ENCODE results near the gene G2E3.
"Not testable (repeated sequence)": the region's sequence is repeated elsewhere in the genome, so short reads cannot be mapped to it uniquely, and the experiment has no call there.

G2E3 gene, protein sequence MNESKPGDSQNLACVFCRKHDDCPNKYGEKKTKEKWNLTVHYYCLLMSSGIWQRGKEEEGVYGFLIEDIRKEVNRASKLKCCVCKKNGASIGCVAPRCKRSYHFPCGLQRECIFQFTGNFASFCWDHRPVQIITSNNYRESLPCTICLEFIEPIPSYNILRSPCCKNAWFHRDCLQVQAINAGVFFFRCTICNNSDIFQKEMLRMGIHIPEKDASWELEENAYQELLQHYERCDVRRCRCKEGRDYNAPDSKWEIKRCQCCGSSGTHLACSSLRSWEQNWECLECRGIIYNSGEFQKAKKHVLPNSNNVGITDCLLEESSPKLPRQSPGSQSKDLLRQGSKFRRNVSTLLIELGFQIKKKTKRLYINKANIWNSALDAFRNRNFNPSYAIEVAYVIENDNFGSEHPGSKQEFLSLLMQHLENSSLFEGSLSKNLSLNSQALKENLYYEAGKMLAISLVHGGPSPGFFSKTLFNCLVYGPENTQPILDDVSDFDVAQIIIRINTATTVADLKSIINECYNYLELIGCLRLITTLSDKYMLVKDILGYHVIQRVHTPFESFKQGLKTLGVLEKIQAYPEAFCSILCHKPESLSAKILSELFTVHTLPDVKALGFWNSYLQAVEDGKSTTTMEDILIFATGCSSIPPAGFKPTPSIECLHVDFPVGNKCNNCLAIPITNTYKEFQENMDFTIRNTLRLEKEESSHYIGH

DNA sequence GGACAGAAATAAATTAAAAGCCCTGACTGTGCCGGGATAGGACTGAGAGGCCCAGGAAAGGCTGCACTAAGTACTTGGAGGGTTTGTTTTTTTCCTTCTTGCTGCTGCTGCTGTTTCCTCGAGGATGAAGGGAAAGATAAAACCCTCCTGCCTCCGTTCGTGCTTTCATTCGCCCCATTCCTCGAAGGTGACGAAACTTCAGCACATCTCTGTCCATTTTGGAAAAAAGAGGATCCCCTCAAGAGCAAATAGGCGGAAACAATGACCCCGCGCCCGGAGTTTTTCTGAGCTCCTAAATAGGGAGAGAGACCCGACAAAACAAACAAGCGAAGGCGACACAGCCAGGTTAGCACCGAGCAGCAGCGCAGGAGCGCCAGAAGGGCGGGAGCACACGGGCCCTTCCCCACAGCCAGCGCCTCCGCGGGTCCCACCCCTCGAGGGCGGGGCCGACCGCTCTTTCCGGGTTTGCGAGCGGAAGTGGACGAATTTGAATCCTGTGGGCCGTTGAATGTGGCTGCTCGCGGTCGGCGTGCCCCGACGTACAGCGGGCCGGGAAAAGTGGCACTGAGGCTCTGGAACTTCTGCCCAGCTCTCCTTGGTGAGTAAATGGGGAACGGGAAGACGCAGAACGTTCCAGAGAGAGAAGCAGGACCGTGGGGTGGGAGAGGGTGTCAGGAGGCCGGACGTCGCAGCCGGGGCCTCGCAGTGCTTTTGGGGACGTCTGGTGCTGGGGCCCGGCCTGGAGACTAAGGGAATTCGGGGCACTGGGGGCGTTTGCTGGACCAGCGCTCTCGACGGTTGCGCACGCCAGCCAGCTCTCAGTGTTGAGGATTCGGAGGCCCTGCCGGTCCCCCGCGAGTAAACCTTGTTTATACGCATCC lies at the start of gene G2E3:
Gene G2E3 (plus strand): TSS at position 484 of the 881 bp plus-strand sequence. CDS start 21,922 bp downstream, outside the sequence.
- peak; percentile 77 to 82 for DNase-seq (ENCODE audit: low read depth in 2 of 2)

GRCh38 chr14:30517737-30518136 lies 41.2 kb upstream of the G2E3 start:
- DNase-seq (ENCODE audit: low read depth in 2 of 2): no peak

- no peak for DNase-seq (ENCODE audit: low read depth in 2 of 2)
Observed at GRCh38 chr14:30518867-30519560, 39.9 kb upstream of the G2E3 start.

DNA sequence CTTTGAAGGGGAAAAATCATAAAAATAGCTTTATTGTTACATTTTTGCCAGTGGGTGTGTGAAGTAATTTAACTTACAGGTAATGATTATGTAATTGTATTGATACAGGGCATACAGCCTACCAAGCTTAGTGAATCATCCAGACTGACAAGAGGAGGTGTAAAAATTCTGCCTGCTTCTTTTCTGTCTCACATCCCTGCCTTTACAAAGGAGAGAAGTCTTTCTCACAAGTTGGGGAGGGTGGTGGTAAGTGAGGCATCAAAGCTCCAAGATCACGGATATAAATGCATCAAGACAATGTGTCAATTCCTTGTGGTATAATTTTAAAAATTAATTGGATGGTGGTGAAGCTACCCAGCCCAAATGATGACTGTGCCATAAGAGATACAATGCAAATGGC lies 39.0 kb upstream of the G2E3 start:
- DNase-seq (ENCODE audit: low read depth in 2 of 2): no peak

- no peak for DNase-seq (ENCODE audit: low read depth in 2 of 2)
Observed at GRCh38 chr14:30520536-30520935, 38.4 kb upstream of the G2E3 start.

GRCh38 chr14:30521899-30522736 lies 36.8 kb upstream of the G2E3 start:
- no peak for DNase-seq (ENCODE audit: low read depth in 2 of 2)

DNA sequence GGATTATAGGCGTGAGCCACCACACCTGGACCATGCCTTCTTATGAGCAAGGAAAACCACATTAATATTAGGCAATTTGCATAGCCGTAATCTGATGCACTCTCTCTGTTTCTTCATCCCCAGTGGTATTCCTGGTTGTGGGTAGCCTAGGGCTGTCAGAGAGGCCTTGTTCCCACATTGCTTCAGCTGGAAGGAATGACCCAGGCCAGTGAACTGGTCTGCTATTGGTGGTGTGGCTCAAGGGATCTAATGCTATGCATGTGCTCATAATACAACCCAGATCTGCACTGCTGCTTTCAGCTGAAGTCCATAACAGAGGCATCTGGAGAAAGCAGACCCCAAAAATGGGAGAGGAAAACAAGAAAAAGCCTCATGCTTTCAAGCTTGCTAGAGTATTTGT lies 33.1 kb upstream of the G2E3 start:
- no peak for DNase-seq (ENCODE audit: low read depth in 2 of 2)

DNA sequence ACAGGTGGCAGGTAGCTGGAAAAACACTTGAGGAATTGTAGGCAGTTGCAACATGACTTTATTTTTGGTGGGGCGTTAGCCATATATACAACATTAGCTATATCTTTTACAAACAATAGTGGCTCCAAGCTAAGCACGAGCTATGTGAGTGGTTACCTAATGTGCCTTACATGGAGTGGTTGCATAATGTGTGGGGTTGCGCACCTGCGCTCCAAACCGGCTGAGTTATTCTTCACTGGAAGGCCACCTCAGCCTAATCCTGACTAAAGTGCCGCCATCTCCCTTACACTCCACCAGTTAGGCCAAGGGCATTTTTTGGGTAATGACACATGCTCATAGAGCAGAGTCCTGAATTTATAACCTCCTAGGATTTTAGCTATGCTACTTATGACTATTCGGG lies 31.8 kb upstream of the G2E3 start:
- DNase-seq (ENCODE audit: low read depth in 2 of 2): no peak

DNA sequence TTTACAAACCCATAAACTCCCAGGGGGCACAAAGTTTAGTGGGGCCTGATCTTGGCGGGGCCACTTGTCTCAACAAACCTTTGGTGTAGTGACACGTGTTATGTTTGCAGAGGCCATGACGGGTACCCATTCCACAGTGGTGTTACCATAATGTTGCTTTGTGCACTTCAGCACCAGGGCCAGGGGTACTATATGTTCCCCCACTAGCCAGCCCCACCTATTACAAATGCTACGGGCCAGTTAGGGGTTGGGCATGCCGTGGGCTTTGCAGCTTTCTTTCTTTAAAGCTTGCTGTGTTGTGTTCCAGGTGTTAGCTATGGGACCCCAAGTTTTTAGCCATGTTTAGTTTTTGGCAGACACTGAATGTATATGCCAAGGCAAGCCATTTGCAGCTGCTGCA lies 30.8 kb upstream of the G2E3 start:
- DNase-seq (ENCODE audit: low read depth in 2 of 2): no peak

- no peak for DNase-seq (ENCODE audit: low read depth in 2 of 2)
Observed at GRCh38 chr14:30528778-30529642, 29.9 kb upstream of the G2E3 start.

GRCh38 chr14:30532264-30532663 lies 26.7 kb upstream of the G2E3 start:
- no peak for DNase-seq (ENCODE audit: low read depth in 2 of 2)

DNA sequence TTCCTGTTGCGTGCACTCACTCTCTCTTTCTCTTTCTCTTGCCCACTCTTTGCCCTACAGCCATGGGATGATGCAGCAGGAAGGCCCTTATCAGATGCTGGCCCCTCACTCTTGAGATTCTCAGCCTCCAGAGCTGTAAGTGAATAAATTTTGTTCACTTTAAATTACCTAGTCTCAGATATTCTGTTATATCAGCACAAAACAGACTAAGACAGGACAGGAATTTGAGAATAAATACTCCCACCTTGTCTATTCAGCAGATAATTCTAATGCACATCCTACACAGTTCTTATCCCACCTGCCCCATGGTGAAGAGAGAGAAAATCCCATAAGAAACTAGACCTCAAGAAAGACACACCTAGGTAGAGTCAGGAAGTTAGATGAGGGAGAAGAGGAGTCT lies 25.8 kb upstream of the G2E3 start:
- no peak for DNase-seq (ENCODE audit: low read depth in 2 of 2)

- DNase-seq (ENCODE audit: low read depth in 2 of 2): no peak
Observed at GRCh38 chr14:30541318-30541717, 17.6 kb upstream of the G2E3 start.

- not testable (repeated sequence) for DNase-seq (ENCODE audit: low read depth in 2 of 2)
Observed at GRCh38 chr14:30546735-30547134, 12.2 kb upstream of the G2E3 start.

DNA sequence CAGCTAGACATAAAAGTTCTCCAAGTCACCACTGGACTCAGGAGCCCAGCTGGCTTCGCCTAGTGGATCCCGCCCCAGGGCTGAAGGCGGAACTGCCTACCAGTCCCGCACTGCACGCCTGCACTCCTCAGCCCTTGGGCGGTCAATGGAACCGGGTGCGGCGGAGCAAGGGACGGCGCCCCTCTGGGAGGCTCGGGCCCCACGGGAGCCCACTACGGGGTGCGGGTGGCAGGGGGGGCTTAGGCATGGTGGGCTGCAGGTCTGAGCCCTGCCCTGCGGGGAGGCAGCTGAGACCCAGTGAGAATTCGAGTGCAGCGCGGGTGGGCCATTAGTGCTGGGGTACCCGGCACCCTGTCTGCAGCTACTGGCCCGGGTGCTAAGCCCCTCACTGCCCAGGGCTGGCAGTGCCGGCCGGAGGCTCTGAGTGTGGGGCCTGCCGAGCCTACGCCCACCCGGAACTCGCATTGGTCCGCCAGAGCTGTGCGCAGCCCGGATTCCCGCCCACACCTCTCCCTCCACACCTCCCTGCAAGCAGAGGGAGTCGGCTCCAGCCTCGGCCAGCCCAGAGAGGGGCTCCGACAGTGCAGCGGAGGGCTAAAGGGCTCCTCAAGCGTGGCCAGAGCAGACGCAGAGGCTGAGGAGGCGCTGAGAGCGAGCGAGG lies 11.4 kb upstream of the G2E3 start:
- DNase-seq (ENCODE audit: low read depth in 2 of 2): no peak

- DNase-seq (ENCODE audit: low read depth in 2 of 2): no peak
Observed at GRCh38 chr14:30550335-30550734, 8.6 kb upstream of the G2E3 start.

DNA sequence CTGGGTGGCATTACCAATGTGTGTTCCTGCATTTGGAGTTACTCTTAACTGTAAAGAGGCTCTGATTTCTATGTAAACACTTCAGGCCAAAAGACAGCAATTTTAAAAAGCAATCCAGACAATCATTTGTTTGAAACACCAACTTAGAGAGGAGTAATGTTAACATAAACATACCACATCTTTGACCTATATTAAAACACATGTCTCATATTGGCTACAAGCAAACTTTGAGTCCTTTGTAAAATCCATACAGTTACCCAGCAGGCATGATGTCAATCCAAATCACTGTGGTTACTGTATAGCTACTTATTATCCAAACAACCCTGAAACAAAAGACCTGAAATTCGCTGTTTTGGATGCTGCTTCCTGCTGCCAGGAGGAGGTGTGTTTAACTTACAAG lies 7.5 kb upstream of the G2E3 start:
- DNase-seq (ENCODE audit: low read depth in 2 of 2): no peak

DNA sequence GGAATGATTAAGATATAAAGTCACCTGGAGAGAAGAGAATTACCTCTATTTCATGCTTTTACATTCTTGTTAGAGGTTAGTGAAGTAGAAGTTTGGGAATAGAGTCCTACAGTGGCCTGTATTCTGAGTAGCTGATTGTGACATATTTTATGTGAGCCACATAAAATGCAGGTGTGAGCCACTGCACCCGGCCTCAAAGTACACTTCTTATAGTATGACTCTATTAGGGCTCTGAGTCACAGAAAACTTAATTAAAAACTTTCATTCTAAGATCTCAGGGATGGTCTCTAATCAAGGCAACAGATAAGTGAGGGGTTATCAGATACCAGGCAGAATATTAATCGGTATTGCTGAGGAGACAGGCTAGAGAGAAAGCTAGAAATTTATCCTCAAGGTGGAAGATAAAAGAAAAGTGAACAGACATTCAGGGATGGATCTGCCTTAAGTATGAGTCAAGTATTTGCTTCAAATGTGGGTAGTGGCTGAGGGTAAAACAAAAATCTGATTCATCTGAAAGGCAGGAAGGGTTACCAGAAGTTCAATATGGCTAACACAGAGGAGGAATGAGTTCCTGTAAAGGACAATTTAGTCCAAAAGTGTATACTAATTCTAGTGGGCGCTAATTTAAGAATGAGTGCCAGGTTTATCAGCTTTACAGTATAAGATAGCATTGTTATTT lies 5.5 kb upstream of the G2E3 start:
- no peak for DNase-seq (ENCODE audit: low read depth in 2 of 2)

- DNase-seq (ENCODE audit: low read depth in 2 of 2): no peak
Observed at GRCh38 chr14:30558362-30558674, 640 bp upstream of the G2E3 start.

Measured in activated CD4-positive, alpha-beta T cell treated with anti-CD3 and anti-CD28 coated beads for 24 hours (primary cell).